Activated T-cell treated with anti-CD3 and anti-CD28 coated beads, Interleukin-2, amount 50 U/mL, for 48 hours (primary cell): ENCODE results near the gene INTS13.
"Not testable (repeated sequence)": the region's sequence is repeated elsewhere in the genome, so short reads cannot be mapped to it uniquely, and the experiment has no call there.

Source experiments
- DNase-seq, 2 experiments: peaks; one replicate each; pipeline ENCODE4 v3.0.0-alpha.2; 2020

The INTS13 gene

GRCh38 chr12:26868447-26869103 lies 69.2 kb downstream of the INTS13 start:
- DNase-seq: no peak

- DNase-seq: no peak
Observed at GRCh38 chr12:26867080-26867479, 70.7 kb downstream of the INTS13 start.

- DNase-seq: no peak
Observed at GRCh38 chr12:26863515-26863914, 74.3 kb downstream of the INTS13 start.

GRCh38 chr12:26862787-26863186 lies 75.0 kb downstream of the INTS13 start:
- not testable (repeated sequence) for DNase-seq

GRCh38 chr12:26861690-26862089 lies 76.1 kb downstream of the INTS13 start:
- no peak for DNase-seq

GRCh38 chr12:26857465-26858176 lies 80.2 kb downstream of the INTS13 start:
- no peak for DNase-seq

- no peak for DNase-seq
Observed at GRCh38 chr12:26855337-26855736, 82.4 kb downstream of the INTS13 start.
